PFSK-1 (cell line): ENCODE results near the gene CD4.

Source experiments
- FOXP2 ChIP-seq: optimal IDR thresholded peaks from 2 replicates; pipeline ENCODE3; 2011; ENCODE audit warnings: borderline replicate concordance, control low read depth, inconsistent platforms; ENCODE audit not compliant: insufficient read depth; ENCODE audit errors: extremely low read length, extremely low read depth
- POLR2AphosphoS5 ChIP-seq: IDR thresholded peaks from 2 replicates; pipeline ENCODE4 v1.6.1; 2012; ENCODE audit warnings: low read depth, mild to moderate bottlenecking, control low read depth, low read length, moderate library complexity
- REST ChIP-seq, 2 experiments: IDR thresholded peaks; 2 replicates each; pipeline versions ENCODE4 v1.6.1 to v1.8.0; 2011 to 2012; ENCODE audit warnings: low read depth in 2 of 2, low read length in 2 of 2, control low read depth in 1 of 2, inconsistent platforms in 1 of 2, mild to moderate bottlenecking in 1 of 2, moderate library complexity in 1 of 2; ENCODE audit not compliant: insufficient read depth in 1 of 2
- SIN3A ChIP-seq: IDR thresholded peaks from 2 replicates; pipeline ENCODE4 v1.6.1; 2012; ENCODE audit warnings: mild to moderate bottlenecking, low read length, moderate library complexity, borderline replicate concordance; ENCODE audit not compliant: insufficient read depth
- TAF1 ChIP-seq: IDR thresholded peaks from 2 replicates; pipeline ENCODE4 v1.6.1; 2012; ENCODE audit warnings: low read length, control low read depth, borderline replicate concordance; ENCODE audit not compliant: insufficient read depth

CD4 gene

GRCh38 chr12:6860116-6860515 is 70.8 kb downstream of the CD4 start:
- no peak for TF ChIP-seq FOXP2
- no peak for TF ChIP-seq SIN3A
- no peak for TF ChIP-seq REST (IDR thresholded peaks at IDR 0.05; ENCODE audit: insufficient read depth in 1 of 2, low read depth in 2 of 2, low read length in 2 of 2)
- TF ChIP-seq TAF1, result no peak
- no peak for TF ChIP-seq POLR2AphosphoS5

- TF ChIP-seq FOXP2 (no peak), POLR2AphosphoS5 (no peak), SIN3A (no peak)
Measured at GRCh38 chr12:6860942-6861341, 71.6 kb downstream of the CD4 start.

- no peak for TF ChIP-seq FOXP2
- no peak for TF ChIP-seq REST (IDR thresholded peaks at IDR 0.05; ENCODE audit: insufficient read depth in 1 of 2, low read depth in 2 of 2, low read length in 2 of 2)
Measured at GRCh38 chr12:6861391-6861790, 72.1 kb downstream of the CD4 start.

GRCh38 chr12:6863033-6863432 is 73.7 kb downstream of the CD4 start:
- TF ChIP-seq FOXP2 (no peak), POLR2AphosphoS5 (no peak), SIN3A (no peak), TAF1 (no peak), REST (IDR thresholded peaks at IDR 0.05; ENCODE audit: insufficient read depth in 1 of 2, low read depth in 2 of 2, low read length in 2 of 2) (no peak)

- no peak for TF ChIP-seq REST (IDR thresholded peaks at IDR 0.05; ENCODE audit: insufficient read depth in 1 of 2, low read depth in 2 of 2, low read length in 2 of 2)
- TF ChIP-seq POLR2AphosphoS5, result no peak
- TF ChIP-seq FOXP2, result no peak
- no peak for TF ChIP-seq TAF1
- no peak for TF ChIP-seq SIN3A
Measured at GRCh38 chr12:6863586-6864321, 74.4 kb downstream of the CD4 start.
